Spleen (tissue), 7 donors: ENCODE measurements around the gene BASP1.

Experiments used
- CTCF ChIP-seq, 11 experiments: fragments of 200-600 bp in 7 of 11; fragments of 450-650 bp in 4 of 11; sonication (generic) in 4 of 11; IDR thresholded peaks in 8 of 11; conservative IDR thresholded peaks in 3 of 11; 1 replicate in 7 of 11; 2 replicates in 4 of 11; pipeline versions ENCODE4 v1.4.0 to v1.8.0; 2016 to 2021; ENCODE audit warnings: antibody characterized with exemption in 11 of 11, inconsistent platforms in 4 of 11, mild to moderate bottlenecking in 1 of 11
- POLR2A ChIP-seq, 3 donors: fragments of 450-650 bp; IDR thresholded peaks; one replicate each; pipeline ENCODE4 v1.5.1; 2017; ENCODE audit warnings: antibody characterized with exemption in 3 of 3, mild to moderate bottlenecking in 1 of 3
- POLR2AphosphoS5 ChIP-seq, 3 donors: sonication (generic); formaldehyde crosslinking; IDR thresholded peaks; one replicate each; pipeline ENCODE4 v1.5.1; 2017; ENCODE audit warnings: antibody characterized with exemption in 3 of 3
- donor health status: DM: no; HTN: no; CAD: no; lungs with moderate emphysema.
- donor health status: DM: no; HTN: no; CAD: no.
- donor health status: DM: no; HTN: no; CAD: no.

GRCh38 chr5:17219469-17219868 lies 2.0 kb downstream of the BASP1 start:
- TF ChIP-seq POLR2A (IDR thresholded peaks at IDR 0.05) (no peak), CTCF (IDR thresholded peaks at IDR 0.05 in 8 of 11, conservative IDR thresholded peaks at IDR 0.05 in 3 of 11) (no peak), POLR2AphosphoS5 (IDR thresholded peaks at IDR 0.05) (no peak)
